OCI-LY7 (cell line): ENCODE measurements around the gene LGALS9.

ENCODE experiments used
- EZH2phosphoT487 ChIP-seq: fragments of 200-600 bp; sonication (generic); IDR thresholded peaks from 2 replicates; pipeline ENCODE4 v1.6.1; 2018; ENCODE audit warnings: low read depth, borderline replicate concordance, mild to moderate bottlenecking, mixed run types, antibody characterized with exemption, low read length, moderate library complexity, mixed read lengths
- TF ChIP-seq, protein P1 (sequence below): fragments of 200-600 bp; sonication (generic); conservative IDR thresholded peaks from 2 replicates; pipeline ENCODE4 v1.5.1; 2014; ENCODE audit warnings: mild to moderate bottlenecking, antibody characterized with exemption, low read length, moderate library complexity, mixed read lengths

DNA sequence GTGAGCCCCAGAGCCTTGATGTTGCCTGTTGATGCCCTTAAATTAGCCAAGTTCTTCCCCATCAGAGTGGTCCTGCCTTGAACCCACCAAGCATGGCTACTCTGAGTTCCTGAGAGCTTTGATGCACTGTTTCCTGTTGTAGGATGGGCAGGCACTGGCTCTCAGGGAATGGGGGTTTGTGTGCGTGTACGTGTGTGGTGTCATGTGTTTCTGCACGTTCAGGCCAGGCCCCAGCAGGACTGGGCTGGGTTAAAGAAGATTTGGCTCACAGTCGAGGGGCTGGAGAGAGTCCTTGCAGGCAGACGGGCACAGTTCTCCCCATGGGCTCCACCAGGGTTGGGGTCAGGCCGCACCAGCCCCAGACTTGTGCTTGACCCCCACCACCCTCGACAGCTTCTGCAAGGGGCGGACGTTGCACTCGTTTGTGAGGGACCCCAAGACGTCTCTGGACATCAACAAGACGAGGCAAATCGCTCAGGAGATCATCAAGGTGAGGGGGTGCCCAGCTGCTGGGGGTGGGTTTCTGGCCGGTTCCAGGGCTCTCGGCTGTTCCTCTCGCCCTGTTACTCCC is 23.4 kb upstream of the LGALS9 start:
- TF ChIP-seq, protein P1, sequence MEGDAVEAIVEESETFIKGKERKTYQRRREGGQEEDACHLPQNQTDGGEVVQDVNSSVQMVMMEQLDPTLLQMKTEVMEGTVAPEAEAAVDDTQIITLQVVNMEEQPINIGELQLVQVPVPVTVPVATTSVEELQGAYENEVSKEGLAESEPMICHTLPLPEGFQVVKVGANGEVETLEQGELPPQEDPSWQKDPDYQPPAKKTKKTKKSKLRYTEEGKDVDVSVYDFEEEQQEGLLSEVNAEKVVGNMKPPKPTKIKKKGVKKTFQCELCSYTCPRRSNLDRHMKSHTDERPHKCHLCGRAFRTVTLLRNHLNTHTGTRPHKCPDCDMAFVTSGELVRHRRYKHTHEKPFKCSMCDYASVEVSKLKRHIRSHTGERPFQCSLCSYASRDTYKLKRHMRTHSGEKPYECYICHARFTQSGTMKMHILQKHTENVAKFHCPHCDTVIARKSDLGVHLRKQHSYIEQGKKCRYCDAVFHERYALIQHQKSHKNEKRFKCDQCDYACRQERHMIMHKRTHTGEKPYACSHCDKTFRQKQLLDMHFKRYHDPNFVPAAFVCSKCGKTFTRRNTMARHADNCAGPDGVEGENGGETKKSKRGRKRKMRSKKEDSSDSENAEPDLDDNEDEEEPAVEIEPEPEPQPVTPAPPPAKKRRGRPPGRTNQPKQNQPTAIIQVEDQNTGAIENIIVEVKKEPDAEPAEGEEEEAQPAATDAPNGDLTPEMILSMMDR = no peak
- no peak for TF ChIP-seq EZH2phosphoT487
